HG03025 (cell line): ENCODE results near the gene TRMT44.
"Not testable (repeated sequence)": the region's sequence is repeated elsewhere in the genome, so short reads cannot be mapped to it uniquely, and the experiment has no call there.

ENCODE experiments used
- ATAC-seq: cut with Tn5 transposase; IDR thresholded peaks from one replicate; pipeline ENCODE4 v1.9.1; 2021; ENCODE audit warnings: mild to moderate bottlenecking, moderate library complexity; ENCODE audit not compliant: unreplicated experiment, low FRiP score

TRMT44 gene

GRCh38 chr4:8506373-8507195 lies 66.0 kb downstream of the TRMT44 start:
- no peak for ATAC-seq

- ATAC-seq = no peak
These were observed 66.6 kb downstream of the TRMT44 start for GRCh38 chr4:8507196-8507570.

GRCh38 chr4:8507624-8508023 lies 67.0 kb downstream of the TRMT44 start:
- ATAC-seq = no peak

- ATAC-seq = no peak
These were observed 67.7 kb downstream of the TRMT44 start for GRCh38 chr4:8508266-8508665.

GRCh38 chr4:8508740-8509139 lies 68.2 kb downstream of the TRMT44 start:
- no peak for ATAC-seq

- ATAC-seq = no peak
These were observed 68.9 kb downstream of the TRMT44 start for GRCh38 chr4:8509311-8509950.

GRCh38 chr4:8510191-8510590 lies 69.6 kb downstream of the TRMT44 start:
- ATAC-seq = no peak

GRCh38 chr4:8510611-8511285 lies 70.2 kb downstream of the TRMT44 start:
- ATAC-seq = no peak

- ATAC-seq = no peak
These were observed 71.9 kb downstream of the TRMT44 start for GRCh38 chr4:8512510-8512909.

- not testable (repeated sequence) for ATAC-seq
These were observed 72.5 kb downstream of the TRMT44 start for GRCh38 chr4:8513080-8513479.

GRCh38 chr4:8513931-8514330 lies 73.4 kb downstream of the TRMT44 start:
- ATAC-seq = no peak

GRCh38 chr4:8514391-8514790 lies 73.8 kb downstream of the TRMT44 start:
- no peak for ATAC-seq

GRCh38 chr4:8515316-8516060 lies 74.9 kb downstream of the TRMT44 start:
- no peak for ATAC-seq

GRCh38 chr4:8516061-8516573 lies 75.5 kb downstream of the TRMT44 start:
- ATAC-seq = no peak

GRCh38 chr4:8516996-8517550 lies 76.5 kb downstream of the TRMT44 start:
- no peak for ATAC-seq

- ATAC-seq = no peak
These were observed 77.4 kb downstream of the TRMT44 start for GRCh38 chr4:8517946-8518345.

GRCh38 chr4:8522160-8523120 lies 81.9 kb downstream of the TRMT44 start:
- no peak for ATAC-seq

- no peak for ATAC-seq
These were observed 82.6 kb downstream of the TRMT44 start for GRCh38 chr4:8523175-8523574.

- no peak for ATAC-seq
These were observed 83.2 kb downstream of the TRMT44 start for GRCh38 chr4:8523766-8524165.
